Activated effector memory CD4-positive, alpha-beta T cell treated with Interleukin-2 at 50 U/mL for 16 hours (primary cell): ENCODE measurements around the gene KIF16B.
"Not testable (repeated sequence)": the region's sequence is repeated elsewhere in the genome, so short reads cannot be mapped to it uniquely, and the experiment has no call there.

Experiments used
- DNase-seq: peaks from one replicate; pipeline ENCODE4 v3.0.0-alpha.2; 2020

The KIF16B gene

DNA sequence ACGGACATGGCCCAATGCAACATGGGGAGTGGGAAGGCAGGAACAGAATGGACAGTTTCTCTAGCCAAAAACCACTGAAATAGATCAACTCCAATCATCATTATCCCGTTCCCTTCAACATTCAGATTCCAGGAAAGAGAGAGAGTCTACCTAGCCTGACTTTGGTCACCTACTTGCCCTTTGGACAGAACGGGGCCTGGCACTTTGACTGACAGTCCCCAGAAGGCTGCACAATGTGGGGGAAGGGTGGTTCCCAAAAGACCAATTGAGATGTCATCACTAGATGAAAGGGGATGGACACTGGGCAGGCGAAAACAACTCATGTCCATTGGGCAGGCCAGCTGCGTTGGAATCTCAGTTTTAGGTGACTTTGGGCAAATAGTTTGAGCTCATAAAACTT, 15.0 kb upstream of the KIF16B start:
- DNase-seq = no peak

DNA sequence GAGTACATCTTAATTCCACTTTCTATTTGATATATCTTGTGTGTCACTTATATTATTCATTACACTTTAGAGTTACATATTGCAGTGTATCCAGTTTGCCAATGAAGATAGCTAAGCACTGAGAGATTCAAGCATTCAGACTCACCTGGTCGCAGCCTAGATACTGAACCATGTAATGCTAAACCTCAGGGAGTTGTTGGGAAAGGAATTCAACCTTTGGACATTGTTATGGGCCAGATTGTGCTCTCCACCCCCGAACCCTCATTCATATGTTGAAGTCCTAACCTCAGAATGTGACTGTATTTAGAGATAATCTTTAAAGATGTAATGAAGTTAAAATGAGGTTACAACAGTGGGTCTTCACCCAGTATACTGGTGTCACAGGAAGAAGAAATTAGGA, 13.8 kb upstream of the KIF16B start:
- DNase-seq = no peak

DNA sequence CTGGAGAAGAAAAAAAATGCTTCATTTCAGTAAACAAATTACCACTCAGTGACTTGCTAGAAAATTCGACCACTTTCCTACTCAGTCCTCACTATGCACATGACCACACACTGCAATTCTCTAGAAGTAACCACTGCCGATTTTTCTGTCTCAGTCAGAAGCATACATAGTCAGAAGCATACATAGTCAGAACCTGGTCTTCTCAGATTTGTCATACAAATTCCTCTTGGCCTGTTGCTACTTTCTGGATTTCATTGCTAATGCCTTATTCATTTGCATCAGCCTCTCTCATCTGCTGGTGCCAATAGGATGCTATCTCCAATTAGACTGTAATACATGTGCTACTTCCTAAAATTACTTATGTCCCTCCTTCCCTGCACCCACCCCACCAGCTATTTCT, 10.2 kb upstream of the KIF16B start:
- no peak for DNase-seq

DNA sequence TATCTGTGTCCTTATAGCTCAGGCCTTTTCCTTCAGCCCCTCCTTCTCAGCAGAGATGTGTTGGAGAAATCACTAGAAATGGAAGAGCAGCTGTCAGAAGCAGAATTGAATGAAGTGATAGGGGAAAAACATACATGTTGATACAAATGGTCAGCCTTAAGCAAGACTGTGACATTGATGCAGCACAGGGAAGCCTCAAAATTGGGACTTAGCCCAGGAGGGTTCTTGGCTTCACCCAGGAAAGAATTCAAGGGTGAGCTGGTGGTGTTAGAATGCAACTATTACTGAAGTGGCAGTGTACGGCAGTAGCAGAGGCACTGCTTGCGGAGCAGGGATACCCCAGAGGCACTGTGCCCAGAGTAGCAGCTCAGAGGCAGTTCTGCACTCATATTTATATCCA, 8.0 kb upstream of the KIF16B start:
- DNase-seq = no peak

DNA sequence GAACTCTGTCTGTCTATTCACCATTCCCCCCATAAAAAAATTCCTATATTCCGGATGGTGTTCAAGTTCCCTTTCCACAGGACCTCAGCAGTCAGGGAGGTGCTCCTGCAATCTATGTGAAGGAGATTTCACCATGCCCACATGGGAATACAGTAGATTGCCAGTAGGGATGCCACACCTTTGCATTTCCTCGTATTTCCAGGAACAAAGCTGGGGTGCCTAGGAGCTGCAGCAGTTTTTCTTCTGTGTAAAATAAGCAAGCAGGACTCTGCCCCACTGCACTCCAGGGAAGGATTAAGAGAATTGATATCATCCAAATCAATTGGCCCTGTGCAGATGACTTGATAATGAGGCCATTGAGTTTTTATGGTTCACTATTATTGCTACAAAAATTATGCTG, 7.4 kb upstream of the KIF16B start:
- no peak for DNase-seq

DNA sequence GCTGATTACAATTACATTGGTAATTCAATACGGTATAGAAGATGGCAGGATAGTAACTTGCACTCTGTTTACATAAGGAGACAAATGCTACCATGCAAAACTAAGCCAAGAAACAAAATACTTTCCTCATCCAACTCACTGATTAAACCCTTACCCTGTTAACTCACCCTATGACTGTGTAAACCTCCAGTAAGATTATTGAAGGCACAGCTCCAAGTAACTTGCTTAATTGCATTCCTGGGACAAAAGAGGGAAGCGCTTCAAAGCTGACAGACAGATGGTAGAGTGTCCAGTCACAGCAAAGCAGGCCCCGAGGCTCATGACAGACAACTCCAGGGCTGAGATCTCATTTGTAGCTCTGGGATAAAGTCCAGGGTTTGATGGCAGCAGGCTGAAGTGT, 6.9 kb upstream of the KIF16B start:
- no peak for DNase-seq

DNA sequence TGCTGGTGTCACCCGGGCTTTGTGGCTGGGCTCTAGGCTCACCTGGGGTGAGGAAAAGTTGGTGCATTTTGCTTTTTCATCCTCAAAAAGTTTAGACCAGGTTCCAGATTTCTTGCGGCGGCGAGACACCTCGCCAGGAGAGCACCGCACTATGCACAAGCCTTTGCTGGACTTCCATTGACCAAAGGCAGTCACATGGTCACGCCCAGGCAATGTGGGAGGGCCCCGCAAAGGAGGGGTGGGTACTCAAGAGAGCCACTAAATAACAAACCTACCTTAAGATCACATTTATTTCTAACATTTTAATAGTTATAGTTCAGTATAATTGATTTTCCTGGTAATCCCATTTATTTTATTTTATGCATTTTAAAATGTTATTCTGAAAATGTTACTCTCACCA, 3.0 kb upstream of the KIF16B start:
- no peak for DNase-seq

DNA sequence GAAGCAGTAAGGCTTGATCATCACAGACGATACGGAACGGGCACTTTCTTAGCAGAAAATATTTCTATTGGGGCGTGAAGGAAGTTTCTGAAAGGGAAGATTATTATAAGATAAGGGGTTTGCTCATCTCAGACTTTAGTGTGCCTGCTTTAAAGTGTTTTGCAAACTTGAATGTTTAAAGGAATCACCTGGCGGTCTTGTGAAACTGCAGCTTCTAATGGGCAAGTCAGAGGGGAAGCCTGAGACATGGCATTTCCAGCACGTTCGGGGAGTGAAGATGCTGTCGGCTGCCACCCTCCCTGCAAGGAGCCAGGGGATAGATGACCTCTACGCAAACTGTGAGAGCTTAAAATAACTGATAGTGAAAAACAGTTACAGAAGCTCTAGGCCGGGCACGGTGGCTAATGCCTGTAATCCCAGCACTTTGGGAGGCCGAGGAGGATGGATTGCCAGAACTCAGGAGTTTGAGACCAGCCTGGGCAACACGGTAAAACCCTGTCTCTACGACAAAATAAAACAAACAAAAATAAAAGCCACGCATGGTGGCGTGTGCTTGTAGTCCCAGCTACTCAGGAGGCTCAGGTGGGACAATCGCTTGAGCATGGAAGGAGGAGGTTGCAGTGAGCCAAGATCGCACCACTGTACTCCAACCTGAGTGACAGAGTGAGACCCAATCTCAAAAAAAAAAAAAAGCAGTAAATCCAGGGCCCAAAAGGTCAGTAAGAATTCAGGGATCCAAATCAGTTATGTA, 2.3 kb upstream of the KIF16B start:
- DNase-seq = no peak

DNA sequence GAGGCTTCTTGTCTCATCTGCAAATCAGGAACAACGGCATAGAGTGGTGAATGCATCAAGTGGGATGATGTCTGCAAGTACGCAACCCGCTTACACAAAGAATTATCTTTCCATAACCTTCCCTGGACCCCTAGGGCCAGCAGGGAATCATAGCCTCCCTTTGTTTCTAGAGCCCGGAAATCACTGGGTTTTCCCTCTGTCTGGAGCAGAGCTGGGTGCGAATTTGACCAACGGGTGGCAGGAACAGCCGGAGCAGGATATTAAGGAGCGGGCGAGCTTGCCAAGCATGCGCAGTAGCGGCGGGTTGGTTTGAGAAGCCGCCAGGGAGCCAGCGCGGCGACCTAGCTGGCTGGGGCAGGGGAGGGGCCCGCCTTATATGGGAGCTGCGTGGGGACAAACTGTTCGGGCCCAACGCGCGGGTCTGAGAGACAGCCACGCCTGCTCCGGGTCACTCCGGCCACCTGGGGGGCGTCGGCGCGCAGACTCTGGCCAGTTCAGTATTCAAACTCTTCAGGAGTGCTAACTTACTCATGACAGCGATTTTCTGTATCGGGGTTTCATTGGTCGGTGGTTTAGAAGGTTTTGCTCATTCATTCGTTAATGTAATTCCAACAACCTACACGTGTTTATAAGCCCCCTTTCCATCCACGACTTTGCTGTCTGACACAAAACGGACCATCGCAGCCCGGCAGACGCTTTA, 1.6 kb upstream of the KIF16B start:
- peak; percentile 60 for DNase-seq

DNA sequence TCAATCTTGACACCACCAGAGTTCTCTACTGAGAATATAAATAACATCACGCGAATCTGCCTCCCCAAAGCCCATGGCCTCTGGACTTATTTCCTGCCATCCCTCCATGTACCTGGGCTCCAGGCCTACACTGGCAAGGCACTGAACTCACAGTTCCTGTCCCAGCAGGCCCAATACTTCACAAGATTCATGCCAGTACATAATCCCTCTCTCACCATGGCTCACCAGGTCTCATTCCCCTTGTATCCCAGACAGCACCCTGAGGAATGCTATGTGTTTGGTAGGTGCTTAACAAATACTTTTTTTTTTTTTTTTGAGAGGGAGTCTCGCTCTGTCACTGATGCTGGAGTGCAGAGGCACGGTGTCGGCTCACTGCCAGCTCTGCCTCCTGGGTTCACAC, 1.9 kb downstream of the KIF16B start:
- no peak for DNase-seq

DNA sequence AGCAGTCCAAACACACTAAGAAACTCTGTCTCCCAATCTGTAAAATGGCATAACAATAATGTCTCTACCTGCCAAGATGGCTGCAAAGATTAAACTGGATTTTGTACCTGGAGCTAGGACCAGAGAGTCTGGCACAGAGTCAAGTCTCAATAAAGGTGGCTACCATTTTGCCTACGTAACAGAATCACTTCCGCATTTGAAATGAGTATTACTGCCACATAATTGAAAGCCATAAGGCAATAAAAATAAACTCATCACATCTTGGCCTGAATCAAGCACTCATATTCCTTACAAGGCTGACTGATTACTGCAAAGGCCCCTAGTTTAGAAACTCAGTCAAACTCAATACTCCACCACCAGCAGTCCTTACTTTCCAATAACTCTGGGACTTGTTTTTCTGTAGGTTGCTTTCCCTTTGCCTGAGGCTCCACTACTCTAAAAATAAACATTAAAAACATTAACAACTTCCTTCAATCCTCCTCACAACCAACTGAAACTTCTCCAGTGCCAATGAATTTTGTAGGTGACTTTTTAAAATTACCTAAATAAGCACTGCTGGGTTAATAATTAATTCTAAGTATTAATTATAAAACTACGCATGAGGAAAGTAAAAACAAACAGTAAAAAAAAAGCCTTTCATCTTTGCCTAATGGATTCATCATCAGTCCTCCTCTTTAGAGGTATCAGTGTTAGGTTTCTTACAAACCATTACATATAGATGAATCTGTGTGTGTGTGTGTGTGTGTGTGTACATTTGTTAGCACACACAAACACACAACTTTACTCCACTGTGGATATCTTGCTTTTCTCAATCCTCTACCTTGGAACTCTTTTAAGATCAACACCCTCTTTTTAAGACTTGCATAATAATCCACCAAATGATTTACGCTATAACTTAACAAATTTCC, 3.7 kb downstream of the KIF16B start:
- DNase-seq = no peak

DNA sequence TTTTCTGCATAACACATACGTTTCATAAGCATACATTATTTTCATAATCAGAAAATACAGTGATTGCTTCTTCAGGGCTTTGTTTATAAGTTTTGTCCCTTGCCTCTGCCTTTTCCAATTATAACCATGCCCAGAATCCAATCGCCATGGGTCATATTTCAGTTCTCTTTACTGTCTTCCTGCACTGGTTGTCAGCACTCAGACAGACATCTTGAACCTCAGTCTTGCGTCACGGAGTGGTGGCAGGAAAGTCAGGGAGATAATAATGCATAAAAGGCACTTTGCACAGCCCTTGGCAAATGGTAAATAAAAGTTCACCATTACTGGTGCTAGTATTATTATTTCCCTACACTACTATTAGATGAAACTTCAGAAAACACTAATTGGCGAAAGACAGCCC, 7.2 kb downstream of the KIF16B start:
- DNase-seq = no peak

DNA sequence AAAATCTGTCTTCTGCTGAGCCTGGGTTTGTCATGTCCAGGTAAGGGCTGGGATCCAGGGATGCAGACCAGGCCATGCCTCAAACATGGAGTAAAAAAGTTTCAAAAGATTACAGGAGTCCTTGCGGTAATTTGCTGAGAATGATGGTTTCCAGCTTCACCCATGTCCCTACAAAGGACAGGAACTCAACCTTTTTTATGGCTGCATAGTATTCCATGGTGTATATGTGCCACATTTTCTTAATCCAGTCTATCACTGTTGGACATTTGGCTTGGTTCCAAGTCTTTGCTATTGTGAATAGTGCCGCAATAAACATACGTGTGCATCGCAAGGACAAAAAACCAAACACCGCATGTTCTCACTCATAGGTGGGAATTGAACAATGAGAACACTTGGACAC, 9.2 kb downstream of the KIF16B start:
- DNase-seq = not testable (repeated sequence)

DNA sequence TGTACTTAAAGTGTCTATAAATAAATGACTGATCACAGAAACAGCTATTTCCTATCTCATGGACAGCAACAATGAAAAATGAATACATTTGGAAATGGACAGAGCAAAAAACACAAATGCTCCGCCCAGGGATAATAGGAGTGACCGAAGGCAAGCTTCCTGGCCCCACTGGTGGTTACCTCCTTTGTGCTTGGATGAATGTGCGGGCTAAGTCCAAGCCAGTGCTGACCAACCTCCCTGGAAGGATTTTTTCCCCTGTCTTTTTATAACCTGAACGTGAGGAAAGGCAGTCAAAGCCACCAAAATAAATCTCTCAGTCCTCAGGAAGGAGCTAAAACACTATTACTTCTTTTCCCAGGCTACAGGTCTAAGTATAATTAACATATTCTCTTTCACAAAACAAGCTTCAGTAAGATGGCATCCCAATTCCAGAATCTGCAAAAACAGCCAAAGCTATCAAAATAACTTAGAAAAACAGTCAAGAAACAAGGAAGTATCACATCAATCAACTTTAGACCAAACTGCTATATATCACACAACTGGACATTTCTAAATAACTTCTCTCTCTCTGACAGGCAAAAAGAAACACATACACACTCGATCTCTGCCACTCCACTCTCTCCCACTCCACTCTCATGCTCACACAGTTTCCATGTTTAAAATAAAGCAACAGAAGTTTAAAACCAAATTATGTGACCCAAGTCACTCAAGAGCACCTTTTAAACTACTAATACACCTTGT, 10.0 kb downstream of the KIF16B start:
- no peak for DNase-seq

DNA sequence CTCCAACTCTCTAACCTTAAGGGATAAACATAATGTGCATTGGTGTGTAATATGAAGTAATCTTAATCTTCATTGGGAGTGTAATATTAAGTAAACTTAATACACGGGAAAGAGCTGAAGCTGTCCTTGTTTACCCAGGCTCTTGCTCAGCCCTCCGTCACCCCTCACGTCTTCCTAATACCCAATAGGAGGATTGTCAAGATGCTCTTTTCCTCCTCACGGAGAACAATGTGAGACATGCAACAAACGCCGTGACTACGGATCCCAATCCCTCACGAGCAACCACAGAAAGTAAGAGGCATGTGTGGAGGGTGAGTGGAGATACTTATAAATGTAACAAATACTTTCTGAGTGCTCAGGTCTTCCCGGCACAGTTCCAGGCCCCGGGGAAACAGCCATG, 11.0 kb downstream of the KIF16B start:
- DNase-seq = no peak

DNA sequence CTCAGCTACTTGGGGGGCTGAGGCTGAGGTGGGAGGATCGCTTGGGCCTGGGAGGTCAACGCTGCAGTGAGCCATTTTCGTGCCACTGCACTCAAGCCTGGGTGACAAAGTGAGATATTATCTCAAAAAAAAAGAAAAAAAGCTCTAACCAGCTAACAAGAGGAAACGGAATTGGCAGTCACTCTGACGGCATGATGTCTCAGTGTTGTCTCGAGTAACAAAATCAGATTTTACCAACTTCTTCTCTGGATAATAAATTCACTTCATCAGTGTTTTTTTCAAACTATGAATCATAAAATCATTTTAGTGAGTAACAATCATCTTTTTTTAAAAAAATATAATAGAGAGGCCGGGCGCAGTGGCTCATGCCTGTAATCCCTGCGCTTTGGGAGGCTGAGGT, 12.6 kb downstream of the KIF16B start:
- DNase-seq = no peak

DNA sequence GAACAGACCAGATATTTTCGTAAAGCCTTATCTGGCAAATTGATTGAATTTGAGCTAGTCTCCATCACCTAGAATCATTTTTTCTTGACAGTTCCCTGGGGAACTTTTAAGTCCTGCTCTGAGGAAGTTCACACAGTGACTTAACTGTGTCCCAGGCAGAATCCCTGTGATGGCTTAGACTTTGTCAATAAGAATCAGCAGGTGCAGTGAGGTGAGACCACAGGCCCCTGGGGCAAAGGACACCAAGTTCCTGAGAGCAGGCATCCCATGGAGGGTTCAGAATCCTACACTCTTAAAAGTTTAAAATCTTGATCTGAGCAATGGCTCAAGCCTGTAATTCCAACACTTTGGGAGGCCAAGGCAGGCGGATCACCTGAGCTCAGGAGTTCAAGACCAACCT, 13.0 kb downstream of the KIF16B start:
- no peak for DNase-seq

DNA sequence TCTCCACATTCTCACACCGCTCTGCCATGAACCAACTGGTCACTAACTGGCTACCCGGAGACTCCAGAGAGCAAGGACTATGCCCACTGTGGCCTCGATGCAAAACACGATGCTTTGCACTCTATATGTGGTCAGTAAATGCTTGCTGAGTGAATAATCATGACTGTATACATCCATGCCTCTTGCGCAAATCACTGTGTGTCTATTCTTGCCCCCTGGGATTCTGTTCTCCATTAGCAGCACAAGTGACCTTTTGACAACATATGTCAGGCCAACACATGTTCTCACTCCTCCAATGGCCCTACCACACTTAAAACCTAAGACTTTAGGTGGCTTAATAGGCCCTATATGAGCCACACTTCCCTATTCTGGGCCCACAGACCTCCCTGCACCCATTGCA, 16.9 kb downstream of the KIF16B start:
- no peak for DNase-seq

DNA sequence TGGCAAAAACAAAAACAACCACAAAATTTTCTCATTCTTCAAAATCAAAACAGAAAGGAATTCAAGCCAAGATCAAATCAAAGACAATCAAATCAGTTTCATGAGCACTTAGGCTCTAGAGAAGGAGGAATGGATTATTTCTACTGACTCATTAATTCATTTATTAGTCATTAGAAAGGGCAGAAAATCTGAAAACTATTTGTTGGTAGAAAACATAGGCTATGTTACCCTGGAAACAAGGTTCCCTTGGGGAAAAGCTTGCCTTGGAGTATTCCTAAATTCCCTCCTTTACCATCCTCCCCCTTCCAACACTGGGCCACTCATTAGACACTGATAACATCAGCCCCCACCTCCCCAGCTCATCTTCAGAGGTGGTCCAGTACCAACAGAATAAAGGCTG, 17.5 kb downstream of the KIF16B start:
- DNase-seq = no peak

DNA sequence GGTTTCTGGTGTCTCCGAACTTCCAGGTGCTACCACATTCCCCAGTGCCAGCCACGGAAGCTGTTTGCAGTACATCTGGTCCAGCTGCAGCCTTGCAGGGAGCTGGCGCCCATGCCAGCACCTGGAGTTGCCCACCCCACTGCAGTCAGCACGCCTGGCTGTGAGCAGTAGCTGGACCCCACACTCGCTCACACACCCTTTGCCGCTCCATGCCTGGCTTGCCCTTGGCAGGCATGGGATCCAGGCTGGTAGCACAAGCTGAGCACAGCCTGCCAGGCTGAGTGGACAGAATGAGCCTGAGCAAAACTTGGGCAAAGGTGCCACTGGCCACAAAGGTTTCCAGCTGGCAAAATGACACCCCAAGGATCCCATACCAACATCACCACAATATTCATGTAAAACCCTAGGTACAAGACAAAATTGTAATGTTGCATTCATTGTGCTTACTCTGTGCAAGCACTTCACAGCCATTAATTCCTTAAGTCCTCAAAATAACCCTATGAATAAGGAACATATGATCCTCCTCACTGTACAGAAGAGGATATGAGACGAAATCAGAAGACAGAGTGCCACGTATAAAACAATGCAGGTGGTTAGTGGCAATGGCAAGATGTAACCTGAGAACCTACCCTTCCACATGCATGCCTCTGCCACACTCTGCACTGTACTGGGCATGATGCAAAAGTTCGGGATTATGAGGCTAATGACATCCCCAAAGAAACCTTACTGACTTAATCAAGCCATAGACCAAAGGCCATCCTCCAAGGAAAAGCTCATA, 18.3 kb downstream of the KIF16B start:
- DNase-seq = no peak

DNA sequence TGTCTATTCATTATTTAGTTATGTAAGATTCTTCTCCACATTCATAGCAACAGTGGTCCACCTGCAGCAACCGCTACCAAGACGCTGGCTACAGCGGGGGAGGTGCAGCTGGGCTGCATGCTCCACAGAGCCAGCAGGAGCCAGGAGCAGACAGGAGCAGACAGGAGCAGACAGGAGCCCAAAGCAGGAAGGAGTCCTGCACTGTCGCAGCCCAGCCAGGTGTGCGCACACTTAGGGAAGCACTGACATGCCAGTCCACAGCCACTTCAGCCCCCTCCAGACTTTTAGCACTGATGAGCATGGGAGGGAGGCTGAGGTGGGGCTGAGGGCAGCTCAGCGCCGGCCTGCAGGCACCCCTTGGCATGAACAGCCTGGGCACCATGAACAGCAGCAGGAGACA, 19.6 kb downstream of the KIF16B start:
- DNase-seq = no peak

DNA sequence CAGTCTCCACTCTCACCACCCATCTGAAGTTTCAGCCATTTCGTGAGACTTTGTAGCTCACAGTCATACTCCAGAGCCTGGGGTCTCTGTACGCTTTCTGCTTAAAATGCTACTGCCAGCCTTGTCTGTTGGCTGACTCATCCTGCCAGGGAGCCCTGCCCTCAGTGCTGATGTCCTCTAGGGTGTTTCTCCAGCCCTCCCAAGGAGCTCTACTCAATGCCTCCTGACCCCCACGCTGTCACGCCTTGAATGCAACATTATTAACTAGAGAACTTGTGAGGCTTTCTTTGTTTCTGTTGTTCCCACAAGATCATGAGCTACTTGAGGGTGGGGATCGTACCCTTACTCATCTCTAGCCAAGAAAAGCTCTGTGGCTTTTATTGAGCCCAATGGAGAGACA, 20.1 kb downstream of the KIF16B start:
- DNase-seq = no peak
